Neuronal stem cell (in vitro differentiated cells): ENCODE measurements around the gene ATP5F1E.
A peak's percentile ranks its signal among the peaks of the same experiment; 100 is the strongest.
"Not testable (repeated sequence)": the region's sequence is repeated elsewhere in the genome, so short reads cannot be mapped to it uniquely, and the experiment has no call there.

Experiments
- DNase-seq: peaks from one replicate; pipeline ENCODE4 v3.0.0-alpha.2; 2013; ENCODE audit warnings: low spot score
- H2AFZ ChIP-seq: one replicate; pipeline ENCODE4 v1.6.1; 2013; ENCODE audit warnings: mild to moderate bottlenecking, low read length, inconsistent platforms
- H2AK5ac ChIP-seq: 2 replicates; pipeline ENCODE4 v1.6.1; 2013; ENCODE audit warnings: low read depth, mild to moderate bottlenecking, inconsistent platforms, low read length, moderate library complexity, mixed read lengths
- H2BK120ac ChIP-seq: 2 replicates; pipeline ENCODE4 v1.6.1; 2013; ENCODE audit warnings: low read depth, mild to moderate bottlenecking, inconsistent platforms, low read length, moderate library complexity, mixed read lengths
- H2BK12ac ChIP-seq: one replicate; pipeline ENCODE4 v1.6.1; 2013; ENCODE audit warnings: low read length, inconsistent platforms
- H2BK15ac ChIP-seq: 2 replicates; pipeline ENCODE4 v1.6.1; 2013; ENCODE audit warnings: mild to moderate bottlenecking, low read length, inconsistent platforms, mixed read lengths
- H2BK5ac ChIP-seq: one replicate; pipeline ENCODE4 v1.6.1; 2013; ENCODE audit warnings: inconsistent platforms, mild to moderate bottlenecking, low read length, moderate library complexity
- H3K14ac ChIP-seq: one replicate; pipeline ENCODE4 v1.6.1; 2013; ENCODE audit warnings: low read length, inconsistent platforms
- H3K18ac ChIP-seq: 2 replicates; pipeline ENCODE4 v1.6.1; 2013; ENCODE audit warnings: low read length, inconsistent platforms
- H3K23ac ChIP-seq: 2 replicates; pipeline ENCODE4 v1.6.1; 2013; ENCODE audit warnings: low read depth, mild to moderate bottlenecking, mixed read lengths, low read length, inconsistent platforms; ENCODE audit not compliant: poor library complexity
- H3K27ac ChIP-seq: replicated peaks from 3 replicates; pipeline ENCODE4 v1.5.1; 2013; ENCODE audit warnings: low read length, inconsistent platforms
- H3K27me3 ChIP-seq, 3 experiments: 2 replicates each; pipeline ENCODE4 v1.6.1; 2013; ENCODE audit warnings: low read length in 3 of 3, mild to moderate bottlenecking in 2 of 3, inconsistent platforms in 1 of 3, low read depth in 1 of 3, mixed read lengths in 1 of 3, moderate library complexity in 1 of 3; ENCODE audit not compliant: control insufficient read depth in 3 of 3, insufficient read depth in 3 of 3
- H3K36me3 ChIP-seq, 2 donors: replicated peaks in 1 of 2; 2 replicates each; pipeline ENCODE4 v1.6.1; 2013; ENCODE audit warnings: low read length in 2 of 2; ENCODE audit not compliant: control insufficient read depth in 2 of 2, insufficient read depth in 2 of 2
- H3K4ac ChIP-seq: 2 replicates; pipeline ENCODE4 v1.6.1; 2013; ENCODE audit warnings: inconsistent platforms, mild to moderate bottlenecking, low read length, moderate library complexity
- H3K4me1 ChIP-seq, 2 donors: 1 replicate in 1 of 2; 2 replicates in 1 of 2; pipeline ENCODE4 v1.6.1; 2013; ENCODE audit warnings: low read length in 2 of 2, low read depth in 1 of 2; ENCODE audit not compliant: control insufficient read depth in 2 of 2, insufficient read depth in 1 of 2
- H3K4me2 ChIP-seq: one replicate; pipeline ENCODE4 v1.6.1; 2013; ENCODE audit warnings: mild to moderate bottlenecking, low read length, inconsistent platforms; ENCODE audit not compliant: insufficient read depth, poor library complexity, severe bottlenecking
- H3K4me3 ChIP-seq, 2 donors: 2 replicates each; pipeline ENCODE4 v1.5.1; 2013; ENCODE audit warnings: low read length in 2 of 2, mild to moderate bottlenecking in 2 of 2, inconsistent platforms in 1 of 2, moderate library complexity in 1 of 2
- H3K79me1 ChIP-seq: one replicate; pipeline ENCODE4 v1.6.1; 2013; ENCODE audit warnings: low read depth, mild to moderate bottlenecking, inconsistent platforms, low read length, moderate library complexity
- H3K9ac ChIP-seq: one replicate; pipeline ENCODE4 v1.6.1; 2013; ENCODE audit warnings: mild to moderate bottlenecking, low read depth, low read length, inconsistent platforms; ENCODE audit not compliant: poor library complexity
- H3K9me3 ChIP-seq, 2 donors: replicated peaks in 1 of 2; 2 replicates each; pipeline versions ENCODE3 to v1.6.1; 2013; ENCODE audit warnings: low read length in 2 of 2, mild to moderate bottlenecking in 2 of 2, inconsistent platforms in 1 of 2, low read depth in 1 of 2, mixed read lengths in 1 of 2, moderate library complexity in 1 of 2; ENCODE audit not compliant: control insufficient read depth in 2 of 2, insufficient read depth in 1 of 2
- H4K8ac ChIP-seq: one replicate; pipeline ENCODE4 v1.6.1; 2013; ENCODE audit warnings: low read depth, mild to moderate bottlenecking, inconsistent platforms, low read length, moderate library complexity
- H4K91ac ChIP-seq: one replicate; pipeline ENCODE4 v1.6.1; 2013; ENCODE audit warnings: low read length, low read depth, mild to moderate bottlenecking, inconsistent platforms; ENCODE audit not compliant: poor library complexity
- WGBS, 2 donors: extraction: QIAGEN DNeasy Blood & Tissue Kit; methylation state at CpG; one replicate each; pipeline ENCODE4 v1.1.7; 2013; ENCODE audit warnings: missing lambda C conversion rate in 2 of 2, mixed read lengths in 1 of 2; ENCODE audit not compliant: insufficient read length in 2 of 2, insufficient replicate concordance in 1 of 2; ENCODE audit errors: extremely low coverage in 2 of 2; 5-methylcytosine and 5-hydroxymethylcytosine counted together

ATP5F1E gene

GRCh38 chr20:58983115-58983468, 49.0 kb downstream of the ATP5F1E start:
- H3K27me3 ChIP-seq, H2BK120ac ChIP-seq, H3K79me1 ChIP-seq, H3K23ac ChIP-seq, H2BK15ac ChIP-seq, H2BK5ac ChIP-seq, H3K27ac ChIP-seq, H3K4me2 ChIP-seq, H4K8ac ChIP-seq, H3K4me3 ChIP-seq, H4K91ac ChIP-seq, H3K14ac ChIP-seq, H2AFZ ChIP-seq, H2AK5ac ChIP-seq, H3K4me1 ChIP-seq, DNase-seq, H2BK12ac ChIP-seq, H3K4ac ChIP-seq, H3K18ac ChIP-seq, H3K9me3 ChIP-seq, H3K9ac ChIP-seq: not testable (repeated sequence)
- H3K36me3 ChIP-seq, result peaks cover 14 to 42% of the 10 kb centered on the region in 2 donors
- no CpG with 5 or more reads among the region's 12 CpGs for WGBS, 2 donors

GRCh38 chr20:58982406-58983114, 49.6 kb downstream of the ATP5F1E start:
- no peaks in the 10 kb centered on the region for H3K9me3 ChIP-seq
- H3K4me3 ChIP-seq, result peak overlapping the region; percentile 59 to 95
- H2AK5ac ChIP-seq, result no peak overlapping the region
- no peak overlapping the region for H2BK120ac ChIP-seq
- H3K14ac ChIP-seq, result no peak overlapping the region
- no peak overlapping the region for H3K18ac ChIP-seq
- H3K79me1 ChIP-seq, result peaks cover 7% of the 10 kb centered on the region
- H3K27me3 ChIP-seq, result peaks cover 0 to 6% (median 0%) of the 10 kb centered on the region in 3 experiments
- DNase-seq, result no peak
- H2BK15ac ChIP-seq, result no peak overlapping the region
- no peak overlapping the region for H4K91ac ChIP-seq
- no peak overlapping the region for H3K23ac ChIP-seq
- H2AFZ ChIP-seq, result no peak overlapping the region
- no peak overlapping the region for H3K9ac ChIP-seq
- H3K36me3 ChIP-seq, result peaks cover 9 to 37% of the 10 kb centered on the region in 2 donors
- H2BK12ac ChIP-seq, result no peak overlapping the region
- no peak overlapping the region for H2BK5ac ChIP-seq
- no CpG with 5 or more reads among the region's 12 CpGs for WGBS, 2 donors
- H3K4ac ChIP-seq, result no peak overlapping the region
- no peak overlapping the region for H4K8ac ChIP-seq
- H3K4me1 ChIP-seq, result peaks cover 2 to 9% of the 10 kb centered on the region in 2 donors
- no peak overlapping the region for H3K27ac ChIP-seq
- H3K4me2 ChIP-seq, result peak overlapping the region; percentile 40

GRCh38 chr20:58981628-58982364, 50.3 kb downstream of the ATP5F1E start:
- Histone ChIP-seq H4K91ac (no peak overlapping the region), H3K9ac (peak overlapping the region; percentile 78), H2BK120ac (no peak overlapping the region), H3K27me3 (peaks cover 0 to 6% (median 0%) of the 10 kb centered on the region in 3 experiments), H3K4me1 (peaks cover 2 to 9% of the 10 kb centered on the region in 2 donors), H3K4ac (no peak overlapping the region), H4K8ac (no peak overlapping the region), H3K23ac (no peak overlapping the region), H3K36me3 (peaks cover 3 to 29% of the 10 kb centered on the region in 2 donors), H3K14ac (no peak overlapping the region), H3K27ac (no peak overlapping the region), H2AK5ac (no peak overlapping the region), H3K79me1 (peaks cover 7% of the 10 kb centered on the region), H3K4me3 (peak overlapping the region; percentile 94 to 95), H3K4me2 (peak overlapping the region; percentile 66), H3K18ac (peak overlapping the region; percentile 68), H2BK12ac (no peak overlapping the region), H2AFZ (peak overlapping the region; percentile 87), H2BK15ac (no peak overlapping the region), H2BK5ac (no peak overlapping the region), H3K9me3 (no peaks in the 10 kb centered on the region)
- no CpG with 5 or more reads among the region's 29 CpGs for WGBS, 2 donors
- DNase-seq, result peak; percentile 15
